ENCODE data around the gene SH3RF3. TPM values are rescaled to one million over a fixed set of nuclear protein-coding genes. Genes with fewer than 3 reads are reported as not detected.

SH3RF3 gene
- total RNA-seq, 2 experiments from 2014 or later = 0.31 to 0.36 TPM

GRCh38 chr2:109225170-109225782 is 96.3 kb downstream of the SH3RF3 start:
- no peaks in the 10 kb centered on the region for H3K36me3 Mint-ChIP-seq
- H3K9me3 Mint-ChIP-seq = no peaks in the 10 kb centered on the region
- H3K27ac Mint-ChIP-seq = no peak overlapping the region
- no peak for ATAC-seq (ENCODE audit: low read depth)
- peaks cover 11% of the 10 kb centered on the region for H3K4me1 Mint-ChIP-seq
- no peak overlapping the region for H3K4me3 Mint-ChIP-seq
- POLR2A ChIA-PET = interaction anchor here (1.2 kb wide), 1 partner anchor 13 kb away, joined by 4 read pairs; no protein-coding TSS in a partner anchor
- DNase-seq = no peak
- peaks cover 5% of the 10 kb centered on the region for H3K27me3 Mint-ChIP-seq

DNA sequence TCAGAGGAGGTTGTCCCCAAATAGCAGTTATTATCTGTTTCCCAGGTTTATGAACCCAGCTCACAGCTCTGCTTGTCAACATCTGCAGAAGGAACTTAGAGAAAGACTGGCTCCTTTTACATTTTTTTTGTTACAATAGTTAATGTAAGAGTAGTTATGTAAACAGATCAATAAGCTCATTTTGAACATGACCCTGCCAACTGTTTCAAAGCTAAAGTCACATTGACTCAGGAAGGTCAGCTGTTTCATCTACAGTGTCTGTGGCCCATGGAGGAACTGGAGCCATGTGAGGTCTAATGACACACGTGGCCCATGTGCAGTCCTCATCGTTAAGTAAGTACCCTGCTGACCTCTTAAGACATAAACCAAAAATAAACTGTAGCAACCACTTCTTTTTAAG is 97.1 kb downstream of the SH3RF3 start:
- H3K27me3 Mint-ChIP-seq = peaks cover 10% of the 10 kb centered on the region
- no peaks in the 10 kb centered on the region for H3K9me3 Mint-ChIP-seq
- POLR2A ChIA-PET = no interaction called here
- ATAC-seq (ENCODE audit: low read depth) (no peak), DNase-seq (no peak)
- H3K4me3 Mint-ChIP-seq = no peak overlapping the region
- no peak overlapping the region for H3K27ac Mint-ChIP-seq
- peaks cover 11% of the 10 kb centered on the region for H3K4me1 Mint-ChIP-seq
- H3K36me3 Mint-ChIP-seq = no peaks in the 10 kb centered on the region

GRCh38 chr2:109226622-109227021 is 97.6 kb downstream of the SH3RF3 start:
- Mint-ChIP-seq H3K36me3 (no peaks in the 10 kb centered on the region), H3K27me3 (peaks cover 10% of the 10 kb centered on the region), H3K27ac (no peak overlapping the region), H3K4me3 (no peak overlapping the region), H3K4me1 (peaks cover 11% of the 10 kb centered on the region), H3K9me3 (no peaks in the 10 kb centered on the region)
- ATAC-seq (ENCODE audit: low read depth) (no peak), DNase-seq (no peak)
- POLR2A ChIA-PET = no interaction called here

DNA sequence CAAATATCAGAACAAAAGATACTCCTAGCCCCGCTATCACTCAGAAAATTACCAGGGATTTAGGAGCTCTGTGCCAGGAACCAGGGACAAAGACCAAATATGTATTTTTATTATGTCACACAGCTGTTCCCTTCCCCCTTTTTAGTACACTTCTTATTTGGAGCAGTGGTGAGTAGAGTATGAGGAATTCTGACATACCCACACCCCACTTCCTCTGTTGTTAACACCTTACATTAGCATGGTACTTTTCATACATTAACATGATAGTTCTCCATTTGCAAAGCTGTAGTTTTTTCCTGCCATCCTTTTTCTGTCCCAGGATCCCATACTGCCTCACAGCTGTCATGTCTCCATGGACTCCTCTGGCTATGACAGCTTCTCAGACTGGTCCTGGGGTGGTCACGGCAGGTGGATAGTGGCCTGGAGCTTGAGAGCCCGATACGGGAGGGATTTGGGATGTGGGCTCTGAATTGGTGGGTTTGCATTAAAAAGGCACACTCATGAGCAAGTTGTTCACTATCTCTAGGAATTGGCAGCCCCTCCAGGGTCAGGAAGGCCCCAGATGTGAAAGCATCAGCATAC is 100.2 kb downstream of the SH3RF3 start:
- H3K27ac Mint-ChIP-seq = no peak overlapping the region

GRCh38 chr2:109230941-109231420 is 102.0 kb downstream of the SH3RF3 start:
- Mint-ChIP-seq H3K4me3 (no peak overlapping the region), H3K4me1 (peaks cover 5% of the 10 kb centered on the region), H3K27ac (no peak overlapping the region), H3K36me3 (peaks cover 2% of the 10 kb centered on the region), H3K27me3 (peaks cover 15% of the 10 kb centered on the region), H3K9me3 (no peaks in the 10 kb centered on the region)
- ATAC-seq (ENCODE audit: low read depth) (no peak), DNase-seq (no peak)
- POLR2A ChIA-PET = interaction anchor here (1.6 kb wide), 1 partner anchor 8 kb away, joined by 3 read pairs; no protein-coding TSS in a partner anchor

More for the DNA sequence above, 100.2 kb downstream of the SH3RF3 start:
- peaks cover 9% of the 10 kb centered on the region for H3K4me1 Mint-ChIP-seq
- peaks cover 15% of the 10 kb centered on the region for H3K27me3 Mint-ChIP-seq
- no peaks in the 10 kb centered on the region for H3K9me3 Mint-ChIP-seq
- DNase-seq (no peak), ATAC-seq (ENCODE audit: low read depth) (no peak)
- POLR2A ChIA-PET = interaction anchor here (1.6 kb wide), 1 partner anchor 10 kb away, joined by 3 read pairs; no protein-coding TSS in a partner anchor
- H3K36me3 Mint-ChIP-seq = peaks cover 2% of the 10 kb centered on the region
- H3K4me3 Mint-ChIP-seq = no peak overlapping the region

GRCh38 chr2:109231428-109231827 is 102.4 kb downstream of the SH3RF3 start:
- no peak overlapping the region for H3K4me3 Mint-ChIP-seq
- H3K27me3 Mint-ChIP-seq = peaks cover 15% of the 10 kb centered on the region
- POLR2A ChIA-PET = no interaction called here
- peaks cover 2% of the 10 kb centered on the region for H3K36me3 Mint-ChIP-seq
- H3K9me3 Mint-ChIP-seq = no peaks in the 10 kb centered on the region
- DNase-seq = no peak
- no peak for ATAC-seq (ENCODE audit: low read depth)
- H3K4me1 Mint-ChIP-seq = peaks cover 7% of the 10 kb centered on the region
- no peak overlapping the region for H3K27ac Mint-ChIP-seq

GRCh38 chr2:109231996-109232705 is 103.1 kb downstream of the SH3RF3 start:
- ATAC-seq (ENCODE audit: low read depth) (no peak), DNase-seq (no peak)
- Mint-ChIP-seq H3K27me3 (peaks cover 15% of the 10 kb centered on the region), H3K4me3 (no peak overlapping the region), H3K9me3 (no peaks in the 10 kb centered on the region), H3K27ac (no peak overlapping the region), H3K36me3 (peaks cover 3% of the 10 kb centered on the region), H3K4me1 (peaks cover 12% of the 10 kb centered on the region)
- POLR2A ChIA-PET = no interaction called here

GRCh38 chr2:109232909-109233308 is 103.9 kb downstream of the SH3RF3 start:
- H3K9me3 Mint-ChIP-seq = no peaks in the 10 kb centered on the region

GRCh38 chr2:109233643-109234042 is 104.6 kb downstream of the SH3RF3 start:
- Mint-ChIP-seq H3K36me3 (peaks cover 4% of the 10 kb centered on the region), H3K4me3 (no peak overlapping the region), H3K4me1 (peaks cover 17% of the 10 kb centered on the region), H3K9me3 (no peaks in the 10 kb centered on the region), H3K27ac (no peak overlapping the region), H3K27me3 (peaks cover 12% of the 10 kb centered on the region)
- no peak for DNase-seq
- no peak for ATAC-seq (ENCODE audit: low read depth)
- POLR2A ChIA-PET = no interaction called here

More at GRCh38 chr2:109232909-109233308, 103.9 kb downstream of the SH3RF3 start:
- H3K36me3 Mint-ChIP-seq = peaks cover 3% of the 10 kb centered on the region
- peaks cover 13% of the 10 kb centered on the region for H3K4me1 Mint-ChIP-seq
- H3K4me3 Mint-ChIP-seq = no peak overlapping the region
- no peak overlapping the region for H3K27ac Mint-ChIP-seq
- H3K27me3 Mint-ChIP-seq = peaks cover 12% of the 10 kb centered on the region
- POLR2A ChIA-PET = no interaction called here
- ATAC-seq (ENCODE audit: low read depth) (no peak), DNase-seq (no peak)

- H3K4me1 Mint-ChIP-seq = peaks cover 20% of the 10 kb centered on the region
- no peak overlapping the region for H3K27ac Mint-ChIP-seq
- H3K27me3 Mint-ChIP-seq = peaks cover 10% of the 10 kb centered on the region
- DNase-seq (no peak), ATAC-seq (ENCODE audit: low read depth) (no peak)
- no peaks in the 10 kb centered on the region for H3K9me3 Mint-ChIP-seq
- H3K4me3 Mint-ChIP-seq = no peak overlapping the region
- POLR2A ChIA-PET = no interaction called here
- H3K36me3 Mint-ChIP-seq = peaks cover 5% of the 10 kb centered on the region
Observed at GRCh38 chr2:109234355-109234754, 105.3 kb downstream of the SH3RF3 start.

- peaks cover 20% of the 10 kb centered on the region for H3K4me1 Mint-ChIP-seq
- DNase-seq = no peak
- H3K9me3 Mint-ChIP-seq = no peaks in the 10 kb centered on the region
- peaks cover 5% of the 10 kb centered on the region for H3K36me3 Mint-ChIP-seq
- peaks cover 5% of the 10 kb centered on the region for H3K27me3 Mint-ChIP-seq
- H3K27ac Mint-ChIP-seq = no peak overlapping the region
- no peak for ATAC-seq (ENCODE audit: low read depth)
- H3K4me3 Mint-ChIP-seq = no peak overlapping the region
- POLR2A ChIA-PET = no interaction called here
Observed at GRCh38 chr2:109236147-109236546, 107.1 kb downstream of the SH3RF3 start.

DNA sequence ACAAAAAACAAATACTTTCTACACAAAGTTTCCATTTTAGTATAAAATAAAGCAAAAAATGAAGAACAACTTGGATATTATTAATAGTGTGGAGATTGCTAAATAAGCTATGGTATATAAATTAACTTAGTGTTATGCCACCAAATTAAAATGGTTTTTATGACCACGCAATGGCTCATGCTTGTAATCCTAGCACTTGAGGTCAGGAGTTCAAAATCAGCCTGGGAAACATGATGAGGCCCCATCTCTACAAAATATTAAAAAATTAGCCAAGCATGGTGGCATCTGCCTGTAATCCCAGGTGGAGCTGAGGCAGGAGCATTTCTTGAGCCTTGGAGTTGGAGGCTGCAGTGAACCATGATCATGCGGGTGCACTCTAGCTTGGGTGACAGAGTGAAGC is 108.8 kb downstream of the SH3RF3 start:
- POLR2A ChIA-PET = interaction anchor here (1.2 to 1.9 kb wide), 2 partner anchors 13 to 20 kb away, joined by 3 to 10 read pairs; no protein-coding TSS in a partner anchor
- Mint-ChIP-seq H3K4me1 (peaks cover 20% of the 10 kb centered on the region), H3K27me3 (peaks cover 2% of the 10 kb centered on the region), H3K27ac (no peak overlapping the region), H3K9me3 (no peaks in the 10 kb centered on the region), H3K36me3 (peaks cover 5% of the 10 kb centered on the region), H3K4me3 (no peak overlapping the region)
- no peak for DNase-seq
- ATAC-seq (ENCODE audit: low read depth) = no peak

DNA sequence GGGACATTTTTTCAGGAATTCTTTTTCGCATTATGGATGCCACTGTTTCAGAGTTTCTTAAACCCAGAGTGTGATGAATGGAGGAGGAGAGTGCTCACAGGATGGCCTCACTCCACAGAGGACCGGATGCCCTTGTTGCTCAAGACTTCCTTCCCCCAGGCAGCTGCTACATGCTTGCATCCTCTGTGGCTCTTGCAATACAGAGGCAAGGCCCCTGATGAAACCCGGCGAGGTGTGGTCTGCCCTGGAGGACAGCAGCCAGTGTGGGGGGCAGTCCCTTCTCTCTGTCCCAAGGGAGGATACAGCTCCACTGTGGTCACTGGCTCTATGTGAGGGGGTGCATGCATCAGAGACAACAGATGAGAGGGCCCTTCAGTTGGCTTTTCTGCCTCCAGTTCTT is 109.6 kb downstream of the SH3RF3 start:
- POLR2A ChIA-PET = interaction anchor here (1.0 to 1.9 kb wide), 5 partner anchors 9 to 21 kb away, joined by 3 to 10 read pairs (median 3); no protein-coding TSS in a partner anchor
- Mint-ChIP-seq H3K9me3 (no peaks in the 10 kb centered on the region), H3K36me3 (peaks cover 5% of the 10 kb centered on the region), H3K4me1 (peaks cover 20% of the 10 kb centered on the region), H3K4me3 (peak overlapping the region; percentile 74), H3K27me3 (peaks cover 2% of the 10 kb centered on the region), H3K27ac (peak overlapping the region; percentile 95)
- ATAC-seq (ENCODE audit: low read depth) = peak; percentile 100
- DNase-seq = peak; percentile 64
